Calu3 (cell line): ENCODE measurements around the gene HABP4. TPM values are rescaled to one million over a fixed set of nuclear protein-coding genes. Genes with fewer than 3 reads are reported as not detected.

Experiments
- BruUV-seq: library from RNA; stranded (reverse); fragments of 400-500 nt; replicated peaks from 2 replicates; lab custom pipeline; 2021; lab: Mats Ljungman, UMichigan
- CTCF ChIA-PET: fragments of 300-600 bp; sonication (Branson Sonifier 250); formaldehyde crosslinking; loops from one replicate; lab custom pipeline; 2022; ENCODE audit warnings: antibody characterized with exemption; lab: Charles Lee
- DNase-seq: peaks from one replicate; pipeline ENCODE4 v3.0.0; 2022
- H3K27ac Mint-ChIP-seq: one replicate; pipeline ENCODE4 v1.8.0; 2022; ENCODE audit warnings: mixed read lengths; ENCODE audit not compliant: unreplicated experiment
- H3K27me3 Mint-ChIP-seq: one replicate; pipeline ENCODE4 v1.8.0; 2022; ENCODE audit warnings: mixed read lengths; ENCODE audit not compliant: unreplicated experiment
- H3K36me3 Mint-ChIP-seq: one replicate; pipeline ENCODE4 v1.8.0; 2022; ENCODE audit warnings: mild to moderate bottlenecking, moderate library complexity, mixed read lengths; ENCODE audit not compliant: insufficient read depth, unreplicated experiment
- H3K4me1 Mint-ChIP-seq: one replicate; pipeline ENCODE4 v1.8.0; 2022; ENCODE audit warnings: mild to moderate bottlenecking, low read depth, mixed read lengths; ENCODE audit not compliant: unreplicated experiment
- H3K4me3 Mint-ChIP-seq: one replicate; pipeline ENCODE4 v1.8.0; 2022; ENCODE audit warnings: mild to moderate bottlenecking, low read depth, moderate library complexity, mixed read lengths; ENCODE audit not compliant: unreplicated experiment
- H3K9me3 Mint-ChIP-seq: one replicate; pipeline ENCODE4 v1.8.0; 2022; ENCODE audit warnings: low read depth, mixed read lengths; ENCODE audit not compliant: unreplicated experiment
- intact Hi-C: fragments of 100-400 bp; cut with micrococcal nuclease; formaldehyde crosslinking; loops from one replicate; pipeline ENCODE4 v1.10.0; 2022; ENCODE audit not compliant: unreplicated experiment
- total RNA-seq: library from RNA; stranded (reverse); gene quantifications from 2 replicates; pipeline ENCODE4 v1.2.3, GENCODE V29; 2022
- TF ChIP-seq, protein P1 (sequence below): fragments of 200-600 bp; IDR thresholded peaks from one replicate; pipeline ENCODE4 v1.8.0; 2022; ENCODE audit warnings: antibody characterized with exemption; ENCODE audit not compliant: unreplicated experiment

Gene HABP4
- total RNA-seq, 1 experiment from 2014 or later = 11.6 TPM

DNA sequence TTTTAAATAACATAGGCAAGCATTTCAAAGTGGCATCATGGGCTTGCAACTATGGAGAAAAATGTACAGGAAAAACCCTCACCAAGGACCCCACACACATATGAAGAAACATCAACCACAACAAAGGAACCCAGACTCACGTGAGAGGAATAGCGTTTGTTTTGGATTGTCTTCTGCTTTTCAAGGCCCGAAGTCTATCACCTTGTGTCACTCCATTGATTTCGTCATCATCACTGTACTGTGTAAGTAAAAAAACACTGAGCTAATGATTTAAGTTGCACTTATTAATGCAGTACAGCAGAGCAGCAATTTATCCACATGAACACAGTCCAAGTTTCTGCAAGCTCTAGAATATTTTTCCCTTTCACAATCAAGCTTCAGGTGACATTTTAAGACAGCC lies 72.4 kb downstream of the HABP4 start:
- TF ChIP-seq, protein P1, sequence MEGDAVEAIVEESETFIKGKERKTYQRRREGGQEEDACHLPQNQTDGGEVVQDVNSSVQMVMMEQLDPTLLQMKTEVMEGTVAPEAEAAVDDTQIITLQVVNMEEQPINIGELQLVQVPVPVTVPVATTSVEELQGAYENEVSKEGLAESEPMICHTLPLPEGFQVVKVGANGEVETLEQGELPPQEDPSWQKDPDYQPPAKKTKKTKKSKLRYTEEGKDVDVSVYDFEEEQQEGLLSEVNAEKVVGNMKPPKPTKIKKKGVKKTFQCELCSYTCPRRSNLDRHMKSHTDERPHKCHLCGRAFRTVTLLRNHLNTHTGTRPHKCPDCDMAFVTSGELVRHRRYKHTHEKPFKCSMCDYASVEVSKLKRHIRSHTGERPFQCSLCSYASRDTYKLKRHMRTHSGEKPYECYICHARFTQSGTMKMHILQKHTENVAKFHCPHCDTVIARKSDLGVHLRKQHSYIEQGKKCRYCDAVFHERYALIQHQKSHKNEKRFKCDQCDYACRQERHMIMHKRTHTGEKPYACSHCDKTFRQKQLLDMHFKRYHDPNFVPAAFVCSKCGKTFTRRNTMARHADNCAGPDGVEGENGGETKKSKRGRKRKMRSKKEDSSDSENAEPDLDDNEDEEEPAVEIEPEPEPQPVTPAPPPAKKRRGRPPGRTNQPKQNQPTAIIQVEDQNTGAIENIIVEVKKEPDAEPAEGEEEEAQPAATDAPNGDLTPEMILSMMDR = no peak
- DNase-seq = no peak
- CTCF ChIA-PET = no interaction called here
- BruUV-seq = no TSS peak
- Mint-ChIP-seq H3K27me3 (no peaks in the 10 kb centered on the region), H3K4me3 (no peak overlapping the region), H3K4me1 (no peaks in the 10 kb centered on the region), H3K9me3 (no peaks in the 10 kb centered on the region), H3K36me3 (no peaks in the 10 kb centered on the region), H3K27ac (no peak overlapping the region)
- intact Hi-C loops = no loop called here

DNA sequence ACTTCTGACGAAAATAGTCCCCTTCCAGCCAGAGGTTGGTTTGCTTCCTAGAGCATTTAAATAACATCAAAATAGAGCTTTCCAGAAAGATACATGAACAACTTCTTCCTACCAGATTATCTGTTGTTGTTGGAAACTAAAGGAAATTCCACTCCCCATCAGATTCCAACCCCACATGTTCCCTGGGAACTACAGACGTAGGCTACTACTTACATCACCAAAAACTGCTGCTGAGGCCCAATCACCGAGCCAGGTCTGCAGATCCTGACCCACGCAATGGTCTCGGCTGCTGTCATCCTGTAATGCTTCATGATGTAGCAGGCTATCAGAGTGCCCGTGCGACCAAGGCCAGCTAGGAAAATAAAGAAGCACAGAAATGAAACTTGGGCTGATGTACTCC lies 73.4 kb downstream of the HABP4 start:
- BruUV-seq = no TSS peak

DNA sequence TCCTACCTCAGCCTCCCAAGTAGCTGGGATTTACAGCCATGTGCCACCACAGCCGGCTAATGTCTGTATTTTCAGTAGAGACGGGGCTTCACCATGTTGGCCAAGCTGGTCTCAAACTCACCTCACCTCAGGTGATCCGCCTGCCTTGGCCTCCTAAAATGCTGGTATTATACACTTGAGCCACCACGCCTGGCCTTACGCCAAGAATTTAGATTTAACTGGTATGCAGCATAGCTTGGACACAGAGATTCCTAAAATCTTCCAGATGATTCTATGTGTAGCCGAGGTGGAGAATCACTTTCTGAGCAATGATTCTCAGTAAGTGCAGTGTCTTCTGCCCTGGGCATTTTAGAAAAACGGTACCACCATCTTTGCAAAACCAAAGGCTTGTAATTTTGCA lies 74.1 kb downstream of the HABP4 start:
- intact Hi-C loops = no loop called here
- Mint-ChIP-seq H3K4me3 (no peak overlapping the region), H3K36me3 (no peaks in the 10 kb centered on the region), H3K27me3 (no peaks in the 10 kb centered on the region), H3K27ac (no peak overlapping the region), H3K9me3 (no peaks in the 10 kb centered on the region), H3K4me1 (no peaks in the 10 kb centered on the region)
- TF ChIP-seq, protein P1 = no peak
- DNase-seq = no peak
- CTCF ChIA-PET = no interaction called here
- no TSS peak for BruUV-seq

More for the DNA sequence above, 73.4 kb downstream of the HABP4 start:
- intact Hi-C loops = no loop called here
- CTCF ChIA-PET = no interaction called here
- Mint-ChIP-seq H3K9me3 (no peaks in the 10 kb centered on the region), H3K36me3 (no peaks in the 10 kb centered on the region), H3K4me1 (no peaks in the 10 kb centered on the region), H3K4me3 (no peak overlapping the region), H3K27me3 (no peaks in the 10 kb centered on the region), H3K27ac (no peak overlapping the region)
- TF ChIP-seq, protein P1 = no peak
- DNase-seq = no peak

DNA sequence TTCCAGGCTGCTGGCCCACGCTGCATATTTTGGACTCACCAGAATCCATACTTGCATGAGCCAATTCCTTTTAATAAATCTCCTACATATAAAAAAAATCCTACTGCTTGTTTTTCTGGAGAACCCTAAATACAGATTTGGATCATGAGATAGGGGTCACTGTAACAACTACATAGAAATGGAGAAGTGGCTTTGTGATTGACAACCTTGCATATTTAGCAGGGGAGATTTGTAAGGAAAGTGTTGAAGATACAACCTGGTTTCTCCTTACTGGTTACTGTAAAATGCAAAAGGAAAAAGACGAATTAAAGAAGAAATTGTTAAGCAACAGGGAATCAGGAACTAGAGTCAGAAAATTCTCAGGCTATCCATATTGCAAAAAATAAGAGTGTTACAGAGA lies 74.8 kb downstream of the HABP4 start:
- DNase-seq = no peak
- intact Hi-C loops = no loop called here
- no peak overlapping the region for H3K4me3 Mint-ChIP-seq
- no TSS peak for BruUV-seq
- no peak overlapping the region for H3K27ac Mint-ChIP-seq
- H3K36me3 Mint-ChIP-seq = no peaks in the 10 kb centered on the region
- no peaks in the 10 kb centered on the region for H3K9me3 Mint-ChIP-seq
- H3K27me3 Mint-ChIP-seq = no peaks in the 10 kb centered on the region
- H3K4me1 Mint-ChIP-seq = no peaks in the 10 kb centered on the region
- CTCF ChIA-PET = no interaction called here
- TF ChIP-seq, protein P1 = no peak
